Measurements from ENCODE around the gene SLC18A3.

Gene SLC18A3

DNA sequence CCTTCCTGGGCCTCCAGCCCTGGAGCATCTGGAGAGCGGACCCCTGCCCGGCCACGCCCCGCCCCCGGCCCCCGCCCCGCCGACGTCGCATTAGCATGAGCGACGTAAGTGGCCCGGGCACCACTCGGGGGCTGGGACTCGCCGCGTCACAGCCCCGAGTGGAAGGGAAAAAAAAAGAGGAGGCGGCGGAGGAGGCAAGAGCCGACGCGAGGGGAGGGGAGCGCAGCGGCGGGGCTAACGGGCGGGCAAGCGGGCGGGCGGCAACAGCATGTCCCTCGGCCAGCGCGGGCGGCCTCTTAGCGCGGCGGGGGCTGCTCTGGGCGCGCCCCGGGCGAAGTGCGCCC lies at the start of gene SLC18A3:
SLC18A3 (plus strand) TSS at position 197 of the 344 bp plus-strand sequence. CDS start 431 bp downstream, outside the sequence.
- Histone ChIP-seq H3K9ac (ENCODE audit: low read depth, low read length) (no peak within 1 kb of the TSS), H3K4me1 (ENCODE audit: control insufficient read depth, insufficient read depth, low read length) (peaks cover 7% of the 10 kb centered on the region), H3K9me3 (ENCODE audit: control insufficient read depth, insufficient read depth, low read length) (no peaks in the 10 kb centered on the region), H3K4me3 (ENCODE audit: low read depth, low read length) (peak within 1 kb of the TSS; percentile 56), H3K27me3 (ENCODE audit: control insufficient read depth, insufficient read depth, low read length) (peaks cover 93% of the 10 kb centered on the region), H3K36me3 (ENCODE audit: control insufficient read depth, insufficient read depth, low read length) (no peaks in the 10 kb centered on the region)

DNA sequence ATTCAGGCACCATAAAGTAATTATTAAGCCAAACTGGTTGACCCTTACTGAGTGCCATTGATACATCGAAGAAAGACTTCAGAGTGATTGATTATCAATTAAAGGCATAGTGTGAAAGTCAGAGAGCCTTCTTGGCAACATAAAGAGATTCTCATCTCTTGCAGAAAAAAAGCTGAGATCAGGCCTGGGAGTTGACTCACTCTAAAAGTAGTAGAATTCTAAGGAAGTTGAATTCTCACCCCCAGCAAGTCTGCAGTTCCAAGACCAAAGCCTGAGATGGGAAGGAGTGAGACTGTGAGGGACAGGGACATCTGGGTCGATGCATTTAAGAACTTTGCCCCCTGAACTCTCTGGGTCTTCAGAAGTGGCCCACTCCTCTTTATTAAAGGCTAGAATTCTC lies 49.6 kb upstream of the SLC18A3 start:
- no peak overlapping the region for H3K9ac ChIP-seq (ENCODE audit: low read depth, low read length)
- no peaks in the 10 kb centered on the region for H3K9me3 ChIP-seq (ENCODE audit: control insufficient read depth, insufficient read depth, low read length)
- H3K36me3 ChIP-seq (ENCODE audit: control insufficient read depth, insufficient read depth, low read length): no peaks in the 10 kb centered on the region
- peaks cover 3% of the 10 kb centered on the region for H3K27me3 ChIP-seq (ENCODE audit: control insufficient read depth, insufficient read depth, low read length)
- no peak overlapping the region for H3K4me3 ChIP-seq (ENCODE audit: low read depth, low read length)
- no peaks in the 10 kb centered on the region for H3K4me1 ChIP-seq (ENCODE audit: control insufficient read depth, insufficient read depth, low read length)

DNA sequence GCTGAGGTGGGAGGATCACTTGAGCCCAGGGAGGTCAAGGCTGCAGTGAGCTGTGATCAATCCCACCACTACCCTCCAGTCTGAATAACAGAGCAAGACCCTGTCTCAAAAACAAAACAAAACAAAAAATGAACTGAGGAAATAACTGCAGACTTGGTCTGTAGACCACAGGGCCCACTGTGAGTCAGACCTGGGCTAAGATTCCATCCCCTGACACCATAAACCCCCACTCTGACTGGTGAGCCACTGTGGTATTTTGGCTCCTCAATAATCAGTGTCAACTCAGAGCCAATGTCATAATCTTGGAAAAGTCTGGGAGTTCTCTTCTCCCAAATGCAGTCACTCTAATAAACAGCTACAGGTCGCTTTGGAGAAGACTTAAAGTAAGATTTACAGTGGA lies 47.2 kb upstream of the SLC18A3 start:
- Histone ChIP-seq H3K4me3 (ENCODE audit: low read depth, low read length) (no peak overlapping the region), H3K27me3 (ENCODE audit: control insufficient read depth, insufficient read depth, low read length) (no peaks in the 10 kb centered on the region), H3K4me1 (ENCODE audit: control insufficient read depth, insufficient read depth, low read length) (no peaks in the 10 kb centered on the region), H3K36me3 (ENCODE audit: control insufficient read depth, insufficient read depth, low read length) (no peaks in the 10 kb centered on the region), H3K9ac (ENCODE audit: low read depth, low read length) (no peak overlapping the region), H3K9me3 (ENCODE audit: control insufficient read depth, insufficient read depth, low read length) (no peaks in the 10 kb centered on the region)

DNA sequence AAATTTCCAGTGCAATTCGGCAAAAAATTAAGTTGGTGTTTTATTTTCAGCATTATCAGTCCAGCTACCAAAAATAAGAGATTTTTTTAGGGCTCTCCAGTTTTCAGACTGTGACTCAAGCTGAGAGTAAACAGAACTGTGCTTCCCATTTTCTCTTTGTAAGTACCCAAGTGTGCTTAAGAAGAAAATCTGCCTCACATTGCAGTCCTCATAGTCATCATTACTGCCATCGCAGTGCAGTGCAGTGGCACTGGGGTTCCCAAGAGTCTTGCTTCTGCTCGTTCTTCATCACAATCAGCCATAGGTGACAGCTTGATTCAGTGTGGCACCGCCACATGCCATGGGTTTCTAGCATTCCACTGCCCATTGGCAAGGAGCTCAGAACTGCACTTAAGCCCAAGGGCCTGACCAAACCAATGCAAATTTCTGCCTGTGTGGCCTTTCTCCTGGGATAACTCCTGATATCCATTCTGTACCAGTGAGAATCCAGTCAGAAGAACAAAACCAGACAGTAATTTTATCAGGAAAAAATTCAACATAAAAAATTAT lies 45.6 kb upstream of the SLC18A3 start:
- H3K4me1 ChIP-seq (ENCODE audit: control insufficient read depth, insufficient read depth, low read length): no peaks in the 10 kb centered on the region
- no peak overlapping the region for H3K9ac ChIP-seq (ENCODE audit: low read depth, low read length)
- H3K9me3 ChIP-seq (ENCODE audit: control insufficient read depth, insufficient read depth, low read length): no peaks in the 10 kb centered on the region
- no peaks in the 10 kb centered on the region for H3K36me3 ChIP-seq (ENCODE audit: control insufficient read depth, insufficient read depth, low read length)
- H3K4me3 ChIP-seq (ENCODE audit: low read depth, low read length): no peak overlapping the region
- H3K27me3 ChIP-seq (ENCODE audit: control insufficient read depth, insufficient read depth, low read length): no peaks in the 10 kb centered on the region

DNA sequence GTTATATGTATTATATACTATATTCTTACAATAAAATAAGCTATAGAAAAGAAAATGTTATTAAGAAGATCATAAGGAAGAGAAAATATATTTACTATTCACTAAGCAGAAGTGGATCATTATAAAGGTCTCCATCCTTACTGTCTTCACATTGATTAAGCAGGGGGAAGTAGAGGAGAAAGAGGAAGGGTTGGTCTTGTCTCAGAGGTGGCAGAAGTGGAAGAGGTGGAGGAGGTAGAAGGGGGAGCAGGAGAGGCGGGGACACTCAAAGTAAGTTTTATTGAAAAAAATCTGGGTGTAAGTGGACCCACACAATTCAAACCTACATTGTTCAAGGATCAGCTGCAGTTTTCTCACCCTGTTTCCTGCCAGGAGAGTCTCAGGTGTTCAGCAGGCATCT lies 42.3 kb upstream of the SLC18A3 start:
- H3K4me1 ChIP-seq (ENCODE audit: control insufficient read depth, insufficient read depth, low read length): no peaks in the 10 kb centered on the region
- no peaks in the 10 kb centered on the region for H3K36me3 ChIP-seq (ENCODE audit: control insufficient read depth, insufficient read depth, low read length)
- no peak overlapping the region for H3K4me3 ChIP-seq (ENCODE audit: low read depth, low read length)
- H3K27me3 ChIP-seq (ENCODE audit: control insufficient read depth, insufficient read depth, low read length): no peaks in the 10 kb centered on the region
- H3K9ac ChIP-seq (ENCODE audit: low read depth, low read length): no peak overlapping the region
- no peaks in the 10 kb centered on the region for H3K9me3 ChIP-seq (ENCODE audit: control insufficient read depth, insufficient read depth, low read length)

DNA sequence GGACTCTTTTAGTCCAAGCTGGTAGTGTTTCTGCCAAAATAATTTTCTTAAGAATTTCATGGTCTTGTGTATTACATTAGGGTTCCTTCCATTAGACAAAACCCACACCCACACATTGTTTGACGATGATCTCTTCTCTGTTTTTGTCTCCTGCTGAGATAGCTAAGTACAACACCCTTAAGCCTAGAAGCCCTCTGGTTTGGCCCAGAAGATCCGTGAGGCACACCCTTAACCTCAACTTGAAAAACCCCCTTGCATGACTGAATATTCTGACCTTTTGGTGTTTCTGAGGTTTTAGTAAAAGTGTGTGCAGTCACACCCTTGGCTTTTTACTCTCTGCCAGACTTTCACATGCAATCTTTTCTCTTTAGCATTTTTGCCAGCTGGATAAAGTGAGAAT lies 41.9 kb upstream of the SLC18A3 start:
- Histone ChIP-seq H3K4me1 (ENCODE audit: control insufficient read depth, insufficient read depth, low read length) (no peaks in the 10 kb centered on the region), H3K9ac (ENCODE audit: low read depth, low read length) (no peak overlapping the region), H3K27me3 (ENCODE audit: control insufficient read depth, insufficient read depth, low read length) (no peaks in the 10 kb centered on the region), H3K9me3 (ENCODE audit: control insufficient read depth, insufficient read depth, low read length) (no peaks in the 10 kb centered on the region), H3K36me3 (ENCODE audit: control insufficient read depth, insufficient read depth, low read length) (no peaks in the 10 kb centered on the region), H3K4me3 (ENCODE audit: low read depth, low read length) (no peak overlapping the region)

DNA sequence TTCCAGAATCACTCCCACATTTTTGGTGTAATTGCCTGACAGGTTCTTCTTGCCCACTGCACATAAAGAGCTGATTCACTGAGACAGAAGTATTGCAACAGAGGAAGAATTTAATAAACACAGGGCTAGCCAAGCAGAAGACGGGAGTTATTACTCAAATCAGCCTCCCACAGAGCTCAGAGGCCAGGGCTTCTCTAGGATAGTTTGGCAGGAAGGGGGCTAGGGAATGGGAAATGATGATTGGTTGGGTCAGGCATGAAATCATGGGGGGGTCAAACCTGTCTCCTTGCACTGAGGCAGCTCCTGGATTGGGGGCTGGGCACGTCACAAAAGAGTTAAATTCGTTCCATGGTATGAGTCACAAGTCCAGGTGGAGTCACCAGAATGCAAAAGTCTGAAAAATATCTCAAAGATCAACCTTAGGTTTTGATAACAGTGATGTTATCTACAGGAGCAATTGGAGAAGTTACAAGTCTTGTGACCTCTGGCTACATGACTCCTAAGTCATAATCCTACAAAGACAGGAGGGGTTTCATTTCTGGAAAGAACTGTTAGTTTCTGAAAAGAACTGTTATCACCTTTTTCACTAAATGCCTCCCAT lies 41.0 kb upstream of the SLC18A3 start:
- Histone ChIP-seq H3K9me3 (ENCODE audit: control insufficient read depth, insufficient read depth, low read length) (no peaks in the 10 kb centered on the region), H3K9ac (ENCODE audit: low read depth, low read length) (no peak overlapping the region), H3K27me3 (ENCODE audit: control insufficient read depth, insufficient read depth, low read length) (no peaks in the 10 kb centered on the region), H3K4me1 (ENCODE audit: control insufficient read depth, insufficient read depth, low read length) (no peaks in the 10 kb centered on the region), H3K36me3 (ENCODE audit: control insufficient read depth, insufficient read depth, low read length) (no peaks in the 10 kb centered on the region), H3K4me3 (ENCODE audit: low read depth, low read length) (no peak overlapping the region)

DNA sequence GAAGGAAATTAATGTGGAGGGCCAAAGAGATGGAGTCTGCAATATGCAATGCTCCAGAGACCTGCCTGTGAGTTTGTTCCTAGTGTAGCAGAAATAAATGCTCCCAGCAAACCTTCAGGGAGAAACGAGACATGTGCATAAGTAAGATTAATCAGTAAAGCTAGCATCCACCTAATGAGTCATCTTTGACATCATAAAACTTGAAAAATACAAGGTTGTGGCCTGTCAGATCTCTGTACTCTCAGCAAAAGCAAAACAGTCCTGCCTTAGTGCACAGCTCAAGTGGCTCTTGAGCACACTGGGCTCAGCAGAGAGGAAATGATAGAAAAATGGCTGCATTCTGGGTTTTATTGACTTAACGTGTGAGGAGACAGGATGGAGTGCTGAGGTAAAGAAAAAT lies 38.7 kb upstream of the SLC18A3 start:
- Histone ChIP-seq H3K36me3 (ENCODE audit: control insufficient read depth, insufficient read depth, low read length) (no peaks in the 10 kb centered on the region), H3K9ac (ENCODE audit: low read depth, low read length) (no peak overlapping the region), H3K27me3 (ENCODE audit: control insufficient read depth, insufficient read depth, low read length) (no peaks in the 10 kb centered on the region), H3K4me3 (ENCODE audit: low read depth, low read length) (no peak overlapping the region), H3K9me3 (ENCODE audit: control insufficient read depth, insufficient read depth, low read length) (no peaks in the 10 kb centered on the region), H3K4me1 (ENCODE audit: control insufficient read depth, insufficient read depth, low read length) (no peaks in the 10 kb centered on the region)

DNA sequence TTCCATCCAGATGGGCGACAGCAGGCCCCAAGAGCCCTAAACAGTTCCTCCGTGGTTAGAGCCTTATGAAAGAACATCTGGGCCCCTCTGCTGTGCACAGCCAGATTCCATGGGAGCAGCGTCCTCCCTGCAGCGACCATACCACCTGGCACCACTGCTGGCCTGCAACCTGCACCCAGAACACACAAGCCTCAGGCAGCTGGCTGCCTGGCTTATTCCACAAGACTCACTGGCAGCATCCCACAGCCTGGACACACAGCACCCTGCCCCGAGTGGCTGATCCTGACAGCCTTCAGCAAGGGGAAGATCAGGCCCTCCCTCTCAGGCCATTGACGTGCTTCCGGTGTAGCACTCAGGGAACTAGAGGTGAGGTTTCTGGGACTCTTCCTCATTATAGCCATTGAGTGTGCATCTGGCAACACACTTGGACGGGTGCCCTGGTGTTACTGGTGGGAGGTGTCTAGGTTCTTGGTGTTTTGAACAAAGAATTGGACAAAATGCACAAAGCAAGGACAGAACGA lies 37.5 kb upstream of the SLC18A3 start:
- no peaks in the 10 kb centered on the region for H3K36me3 ChIP-seq (ENCODE audit: control insufficient read depth, insufficient read depth, low read length)

DNA sequence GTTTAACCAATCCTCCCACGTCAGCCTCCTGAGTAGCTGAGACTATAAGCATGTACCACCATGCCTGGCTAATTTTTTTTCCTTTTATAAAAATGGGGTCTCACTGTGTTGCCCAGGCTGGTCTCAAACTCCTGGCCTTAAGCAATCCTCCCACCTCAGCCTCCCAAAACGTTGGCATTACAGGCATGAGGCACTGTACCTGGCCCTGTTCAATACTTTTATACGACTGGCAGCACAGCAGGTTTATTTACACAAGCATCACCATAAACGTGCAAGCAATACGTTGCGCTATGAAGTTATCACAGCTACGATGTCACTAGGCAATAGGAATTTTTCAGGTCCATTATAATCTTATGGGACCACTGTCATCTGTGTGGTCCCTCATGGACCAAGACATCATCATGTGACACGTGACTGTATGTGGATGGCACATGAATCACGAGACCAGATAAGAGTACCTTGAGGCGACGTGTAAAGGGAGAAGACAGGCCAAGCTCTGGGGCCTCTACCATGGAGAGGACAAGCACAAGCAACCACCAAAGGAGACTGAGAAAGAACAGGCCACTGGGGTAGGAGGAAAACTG lies 34.5 kb upstream of the SLC18A3 start:
- Histone ChIP-seq H3K4me3 (ENCODE audit: low read depth, low read length) (no peak overlapping the region), H3K36me3 (ENCODE audit: control insufficient read depth, insufficient read depth, low read length) (no peaks in the 10 kb centered on the region), H3K4me1 (ENCODE audit: control insufficient read depth, insufficient read depth, low read length) (no peaks in the 10 kb centered on the region), H3K27me3 (ENCODE audit: control insufficient read depth, insufficient read depth, low read length) (no peaks in the 10 kb centered on the region), H3K9me3 (ENCODE audit: control insufficient read depth, insufficient read depth, low read length) (no peaks in the 10 kb centered on the region), H3K9ac (ENCODE audit: low read depth, low read length) (no peak overlapping the region)

More for the DNA sequence above, 37.5 kb upstream of the SLC18A3 start:
- H3K27me3 ChIP-seq (ENCODE audit: control insufficient read depth, insufficient read depth, low read length): no peaks in the 10 kb centered on the region
- no peaks in the 10 kb centered on the region for H3K9me3 ChIP-seq (ENCODE audit: control insufficient read depth, insufficient read depth, low read length)
- H3K4me1 ChIP-seq (ENCODE audit: control insufficient read depth, insufficient read depth, low read length): no peaks in the 10 kb centered on the region
- H3K4me3 ChIP-seq (ENCODE audit: low read depth, low read length): no peak overlapping the region
- no peak overlapping the region for H3K9ac ChIP-seq (ENCODE audit: low read depth, low read length)

DNA sequence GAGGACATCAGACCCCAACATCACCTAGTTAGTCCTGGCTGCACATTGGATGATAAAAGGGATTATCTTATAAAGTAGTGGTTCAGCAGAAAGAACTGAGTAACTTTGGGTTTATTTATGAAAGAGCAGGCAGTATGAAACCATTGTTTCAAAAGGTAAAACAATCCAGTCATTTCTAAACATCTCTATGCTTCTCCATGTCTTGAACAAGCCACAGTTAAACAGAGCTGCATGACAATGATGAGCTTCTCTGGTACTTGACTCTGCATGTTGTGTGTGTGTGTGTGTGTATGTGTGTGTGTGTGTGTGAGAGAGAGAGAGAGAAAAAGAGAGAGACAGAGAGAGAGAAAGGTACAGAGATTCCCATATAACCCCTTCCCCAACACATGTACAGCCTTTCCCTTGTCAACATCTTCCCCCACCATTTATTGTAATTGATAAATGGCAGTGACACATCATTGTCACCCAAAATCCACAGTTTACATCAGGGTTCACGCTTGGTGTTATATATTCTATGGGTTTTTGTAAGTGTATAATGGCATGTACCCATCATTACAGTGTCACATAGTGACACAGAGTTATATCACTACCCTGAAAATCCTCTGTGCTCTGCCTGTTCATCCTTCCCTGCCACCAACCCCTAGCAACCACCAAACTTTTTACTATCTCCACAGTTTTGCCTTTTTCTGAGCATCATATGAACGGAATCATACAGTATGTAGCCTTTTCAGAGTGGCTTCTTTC lies 32.8 kb upstream of the SLC18A3 start:
- H3K4me1 ChIP-seq (ENCODE audit: control insufficient read depth, insufficient read depth, low read length): no peaks in the 10 kb centered on the region
- H3K4me3 ChIP-seq (ENCODE audit: low read depth, low read length): no peak overlapping the region
- H3K9me3 ChIP-seq (ENCODE audit: control insufficient read depth, insufficient read depth, low read length): no peaks in the 10 kb centered on the region
- no peak overlapping the region for H3K9ac ChIP-seq (ENCODE audit: low read depth, low read length)
- no peaks in the 10 kb centered on the region for H3K36me3 ChIP-seq (ENCODE audit: control insufficient read depth, insufficient read depth, low read length)
- no peaks in the 10 kb centered on the region for H3K27me3 ChIP-seq (ENCODE audit: control insufficient read depth, insufficient read depth, low read length)

DNA sequence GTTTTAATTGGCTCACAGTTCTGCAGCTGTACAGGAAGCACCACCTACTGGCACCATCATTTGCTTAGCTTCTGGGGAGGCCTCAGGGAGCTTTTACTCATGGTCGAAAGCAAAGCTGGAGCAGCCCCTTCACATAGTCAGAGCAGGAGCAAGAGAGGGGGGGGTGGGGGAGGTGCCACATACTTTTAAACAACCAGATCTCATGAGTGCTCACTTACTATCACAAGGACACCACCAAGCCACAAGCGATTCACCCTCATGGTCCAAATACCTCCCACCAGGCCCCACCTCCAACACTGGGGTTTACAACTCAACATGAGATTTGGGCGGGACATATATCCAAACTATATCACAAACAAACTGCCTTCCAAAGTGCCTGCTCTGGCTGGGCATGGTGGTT lies 31.7 kb upstream of the SLC18A3 start:
- H3K9me3 ChIP-seq (ENCODE audit: control insufficient read depth, insufficient read depth, low read length): no peaks in the 10 kb centered on the region
- no peaks in the 10 kb centered on the region for H3K4me1 ChIP-seq (ENCODE audit: control insufficient read depth, insufficient read depth, low read length)

More for the DNA sequence above, 31.7 kb upstream of the SLC18A3 start:
- Histone ChIP-seq H3K36me3 (ENCODE audit: control insufficient read depth, insufficient read depth, low read length) (no peaks in the 10 kb centered on the region), H3K4me3 (ENCODE audit: low read depth, low read length) (no peak overlapping the region), H3K27me3 (ENCODE audit: control insufficient read depth, insufficient read depth, low read length) (no peaks in the 10 kb centered on the region), H3K9ac (ENCODE audit: low read depth, low read length) (no peak overlapping the region)
